HS-27A (cell line): ENCODE measurements around the gene CXorf38.
"Not testable (repeated sequence)": the region's sequence is repeated elsewhere in the genome, so short reads cannot be mapped to it uniquely, and the experiment has no call there.

ENCODE experiments used
- DNase-seq: peaks from one replicate; pipeline ENCODE4 v3.0.0-alpha.2; 2012; ENCODE audit warnings: low read depth, missing footprints

The CXorf38 gene

DNA sequence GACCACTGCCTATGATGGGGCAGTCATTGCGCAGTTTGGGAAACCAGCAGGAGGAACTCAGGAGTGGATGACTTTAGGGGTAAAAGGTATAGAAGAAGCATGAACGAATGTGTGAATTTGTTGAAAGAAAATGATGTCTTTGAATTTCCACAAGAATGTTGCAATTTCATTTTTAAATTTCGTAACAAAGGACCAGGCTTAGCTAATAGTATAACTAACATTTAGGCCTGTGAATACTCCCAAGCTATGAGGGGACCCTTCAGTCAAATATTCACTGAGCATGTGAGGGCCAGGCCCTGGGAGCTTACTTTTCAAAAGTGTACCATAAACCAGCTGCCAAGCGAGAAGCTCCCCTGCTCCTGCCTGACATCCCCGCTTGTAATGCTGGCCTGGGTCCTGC, 18.9 kb downstream of the CXorf38 start:
- DNase-seq: no peak

DNA sequence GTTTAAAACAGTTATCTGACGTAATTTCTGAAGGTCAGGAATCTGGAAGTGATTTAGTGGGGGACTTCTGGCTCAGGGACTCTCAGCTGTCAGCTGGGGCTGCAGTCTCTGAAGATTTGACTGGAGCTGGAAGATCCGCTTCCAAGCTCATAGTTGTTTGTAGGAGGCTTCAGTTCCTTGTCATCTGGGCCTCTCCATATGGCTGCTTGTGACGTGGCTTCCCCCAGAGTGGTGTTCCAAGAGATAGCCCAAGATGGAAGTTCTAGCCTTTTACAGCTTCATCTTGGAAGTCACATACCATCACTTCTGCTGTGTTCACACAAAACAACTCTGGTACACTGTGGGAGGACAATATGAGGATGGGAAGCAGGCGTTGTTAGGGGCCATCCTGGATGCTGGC, 22.1 kb downstream of the CXorf38 start:
- DNase-seq: no peak

DNA sequence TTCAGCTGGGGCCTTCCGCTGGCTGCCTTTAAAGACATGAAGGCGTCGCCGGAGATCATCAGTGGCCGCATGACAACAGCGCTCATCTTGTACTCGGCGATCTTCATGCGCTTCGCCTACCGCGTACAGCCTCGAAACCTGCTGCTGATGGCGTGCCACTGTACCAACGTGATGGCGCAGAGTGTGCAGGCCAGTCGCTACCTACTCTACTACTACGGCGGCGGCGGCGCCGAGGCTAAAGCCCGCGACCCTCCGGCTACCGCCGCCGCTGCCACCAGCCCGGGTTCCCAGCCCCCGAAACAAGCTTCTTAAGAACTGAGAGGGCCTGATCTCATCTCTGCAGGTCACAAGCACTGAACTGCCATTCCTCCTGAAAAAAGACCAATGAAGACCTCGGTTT, 23.7 kb downstream of the CXorf38 start:
- DNase-seq: no peak

DNA sequence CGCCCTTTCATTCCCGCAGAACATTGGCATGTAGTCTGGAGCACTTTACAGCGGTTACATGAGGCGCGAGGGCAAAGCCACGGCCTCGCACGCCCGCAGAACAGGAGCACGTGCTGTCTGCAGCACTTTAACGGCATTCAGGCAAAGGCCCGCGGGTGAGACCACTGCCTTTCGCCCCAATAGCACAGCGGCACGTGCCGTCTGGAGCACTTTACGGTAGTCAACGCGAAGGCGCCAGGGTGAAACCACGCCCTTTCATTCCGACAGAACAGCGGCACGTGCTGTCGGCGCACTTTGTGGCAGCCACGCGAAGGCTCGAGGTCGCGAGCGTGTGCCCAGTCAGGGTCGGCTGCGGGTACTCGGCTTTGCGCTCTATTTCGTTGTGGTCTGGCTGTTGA, 24.2 kb downstream of the CXorf38 start, which contains the start of gene MPC1L:
TSS of gene MPC1L (plus strand) at position 290 of the 398 bp plus-strand sequence. CDS start 138 bp downstream, outside the sequence.
- DNase-seq: no peak

DNA sequence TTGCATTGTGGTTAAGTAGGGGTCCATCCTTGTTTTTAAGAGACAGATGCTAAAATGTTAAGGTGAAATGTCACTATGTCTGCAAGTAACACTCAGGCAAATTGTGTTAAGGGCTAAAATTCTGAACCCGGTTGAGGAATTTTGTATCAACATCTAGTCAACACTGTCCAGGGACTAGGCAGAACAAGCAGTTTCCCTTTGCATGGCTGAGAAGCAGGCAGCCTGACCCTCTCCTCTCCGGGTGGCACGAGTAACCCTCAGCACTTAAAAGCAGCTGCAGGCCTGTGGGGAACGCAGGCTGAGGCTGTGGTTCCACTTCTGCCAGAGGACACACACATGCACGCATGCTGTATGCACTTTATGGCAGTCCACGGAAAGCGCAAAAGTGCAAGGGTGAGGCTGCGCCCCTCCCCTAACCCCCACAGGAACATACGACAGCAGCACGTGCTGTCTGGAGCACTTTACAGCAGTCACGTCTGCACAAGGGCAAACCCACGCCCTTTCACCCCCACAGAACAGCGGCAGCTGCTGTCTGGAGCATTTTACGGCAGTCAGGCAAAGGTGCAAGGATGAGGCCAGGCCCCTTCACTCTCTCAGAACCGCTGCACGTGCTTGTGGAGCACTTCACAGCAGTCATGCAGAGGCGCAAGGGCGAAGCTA, 24.8 kb downstream of the CXorf38 start:
- DNase-seq: no peak

DNA sequence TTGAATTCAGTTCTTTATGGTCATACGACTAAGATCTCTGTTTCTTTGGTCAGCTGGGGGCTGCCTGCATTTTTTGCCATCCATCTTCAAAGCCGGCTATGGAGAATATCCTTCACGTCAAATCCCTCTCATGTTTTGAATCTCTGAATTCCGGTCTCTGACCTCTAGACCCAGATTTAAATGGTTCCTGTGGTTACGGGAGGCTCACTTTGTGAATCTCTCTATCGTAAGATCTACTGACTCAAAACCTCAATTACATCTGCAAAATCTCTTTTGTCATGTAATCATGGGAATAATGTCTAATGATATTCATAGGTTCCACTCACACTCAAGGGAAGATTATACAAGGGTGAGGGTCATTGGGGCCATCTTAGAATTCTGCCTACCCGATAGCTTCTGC, 29.8 kb downstream of the CXorf38 start:
- DNase-seq: no peak

DNA sequence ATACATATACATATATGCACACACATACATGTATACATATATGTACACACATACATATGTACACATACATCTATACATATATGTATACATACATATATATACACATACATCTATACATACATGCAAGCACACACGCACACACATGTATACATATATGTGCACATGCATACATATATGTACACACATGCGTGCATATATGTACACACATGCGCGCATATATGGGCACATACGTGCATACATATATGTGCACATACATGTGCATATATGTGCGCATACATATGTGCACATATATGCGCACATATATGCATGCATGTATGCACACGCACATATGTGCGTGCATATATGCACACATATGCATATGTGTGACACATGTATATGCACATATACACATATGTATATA, 31.4 kb downstream of the CXorf38 start:
- no peak for DNase-seq

DNA sequence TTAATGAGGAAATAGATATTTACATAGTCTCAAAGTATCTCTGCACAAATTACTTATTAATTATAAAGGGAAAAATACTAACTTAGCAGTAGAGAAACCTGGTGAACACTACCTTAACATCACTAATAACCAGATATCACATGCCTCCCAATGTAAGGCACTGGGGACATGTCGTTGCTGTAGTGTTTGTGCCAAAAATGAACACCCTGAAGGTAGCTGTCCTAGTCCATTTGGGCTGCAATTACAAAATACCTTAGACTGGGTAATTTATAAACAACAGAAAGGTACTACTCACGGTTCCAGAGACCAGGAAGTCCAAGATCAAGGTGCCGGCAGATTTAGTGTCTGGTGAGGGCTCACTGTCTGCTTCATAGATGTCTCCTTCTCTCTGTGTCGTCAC, 34.9 kb downstream of the CXorf38 start:
- no peak for DNase-seq

DNA sequence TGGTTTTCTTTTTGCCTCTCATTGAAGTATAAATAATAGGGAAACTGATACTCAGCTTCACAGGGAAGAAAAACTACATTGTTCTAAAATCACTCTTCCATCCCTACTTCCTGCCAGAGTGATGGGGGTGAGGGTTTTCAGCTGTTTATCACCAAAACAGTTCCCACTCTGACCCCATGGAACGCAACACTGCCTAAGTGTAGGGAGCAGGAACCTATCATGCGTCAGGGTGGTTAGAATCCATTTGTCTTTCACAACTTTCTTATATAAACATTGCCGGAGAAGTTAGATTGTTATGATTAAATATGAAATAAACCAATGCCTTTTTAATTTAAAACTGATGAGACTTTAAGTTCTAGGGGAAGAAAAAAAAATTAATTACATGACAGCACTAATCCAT, 40.0 kb downstream of the CXorf38 start:
- DNase-seq: no peak

DNA sequence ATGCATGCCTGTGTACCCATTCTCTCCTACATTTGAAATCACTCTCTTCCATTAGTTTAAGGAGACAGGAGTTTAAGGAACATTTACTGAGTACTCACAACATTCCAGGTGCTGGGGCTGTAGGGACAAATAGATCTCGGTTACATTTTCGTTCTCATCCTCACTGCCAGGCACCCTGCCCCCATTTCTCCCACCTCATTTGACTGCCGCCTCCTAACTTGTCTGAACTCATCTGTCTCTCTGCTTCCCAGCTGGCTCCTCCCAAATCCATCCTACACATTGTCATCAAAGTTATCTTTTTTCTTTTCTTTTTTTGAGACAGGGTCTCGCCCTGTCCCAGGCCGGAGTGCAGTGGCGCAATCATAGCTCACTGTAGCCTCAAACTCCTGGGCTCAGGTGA, 43.9 kb downstream of the CXorf38 start:
- no peak for DNase-seq

DNA sequence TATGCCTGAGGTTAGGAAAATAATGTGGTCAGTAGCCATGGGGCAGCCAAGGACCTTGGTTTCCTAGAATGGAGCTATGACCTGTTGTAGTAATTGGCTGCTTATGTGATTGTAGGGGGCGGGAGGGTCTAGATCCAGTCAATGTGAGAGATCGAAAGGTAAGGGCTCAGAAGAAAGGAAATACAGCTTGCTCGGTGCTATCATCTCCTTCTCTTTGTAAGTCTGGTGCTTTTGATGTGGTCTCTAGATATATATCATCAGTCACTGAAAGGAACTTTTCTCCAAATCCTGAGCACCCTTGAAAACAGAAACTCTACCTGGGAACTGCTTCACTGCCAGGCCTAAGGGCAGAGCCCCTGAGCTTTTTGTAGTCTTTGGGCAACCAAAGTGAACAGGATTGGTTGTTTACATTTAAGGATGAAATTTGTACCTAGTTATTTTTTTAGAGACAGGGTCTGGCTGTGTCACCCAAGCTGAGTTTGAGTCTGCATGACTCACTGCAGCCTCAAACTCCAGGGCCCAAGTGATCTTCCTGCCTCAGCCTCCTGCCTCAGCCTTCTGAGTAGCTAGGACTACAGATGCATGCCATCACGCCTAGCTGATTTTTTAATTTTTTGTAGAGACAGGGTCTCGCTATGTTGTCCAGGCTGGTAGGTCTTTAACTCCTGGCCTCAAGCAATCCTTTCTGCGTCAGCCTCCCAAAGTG, 57.6 kb downstream of the CXorf38 start:
- not testable (repeated sequence) for DNase-seq

DNA sequence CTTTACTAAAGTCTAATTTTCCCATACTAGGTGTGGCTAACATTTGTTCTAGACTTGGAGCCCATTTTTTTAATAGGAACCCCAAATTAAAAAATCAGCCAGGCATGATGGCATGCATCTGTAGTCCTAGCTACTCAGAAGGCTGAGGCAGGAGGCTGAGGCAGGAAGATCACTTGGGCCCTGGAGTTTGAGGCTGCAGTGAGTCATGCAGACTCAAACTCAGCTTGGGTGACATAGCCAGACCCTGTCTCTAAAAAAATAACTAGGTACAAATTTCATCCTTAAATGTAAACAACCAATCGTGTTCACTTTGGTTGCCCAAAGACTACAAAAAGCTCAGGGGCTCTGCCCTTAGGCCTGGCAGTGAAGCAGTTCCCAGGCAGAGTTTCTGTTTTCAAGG, 59.7 kb downstream of the CXorf38 start:
- DNase-seq: not testable (repeated sequence)

DNA sequence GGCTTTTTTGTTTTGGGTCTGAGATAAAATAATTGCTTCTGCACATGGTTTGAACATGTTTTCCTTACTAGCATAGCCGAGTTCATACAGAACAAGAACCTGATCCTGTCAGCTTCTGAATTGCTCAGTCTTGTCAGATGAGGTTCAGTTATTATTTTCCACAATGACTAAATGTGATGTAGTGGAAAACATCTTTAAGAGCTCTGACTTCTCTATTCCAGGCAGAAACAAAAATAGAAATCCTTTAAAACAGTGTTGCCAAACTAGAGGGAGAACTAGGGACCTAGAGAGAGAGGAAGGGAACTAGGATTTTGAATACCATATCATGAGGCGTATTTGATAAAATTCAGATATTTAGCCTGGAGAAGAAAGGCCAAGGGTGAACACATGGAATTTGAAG, 64.5 kb downstream of the CXorf38 start:
- DNase-seq: no peak

DNA sequence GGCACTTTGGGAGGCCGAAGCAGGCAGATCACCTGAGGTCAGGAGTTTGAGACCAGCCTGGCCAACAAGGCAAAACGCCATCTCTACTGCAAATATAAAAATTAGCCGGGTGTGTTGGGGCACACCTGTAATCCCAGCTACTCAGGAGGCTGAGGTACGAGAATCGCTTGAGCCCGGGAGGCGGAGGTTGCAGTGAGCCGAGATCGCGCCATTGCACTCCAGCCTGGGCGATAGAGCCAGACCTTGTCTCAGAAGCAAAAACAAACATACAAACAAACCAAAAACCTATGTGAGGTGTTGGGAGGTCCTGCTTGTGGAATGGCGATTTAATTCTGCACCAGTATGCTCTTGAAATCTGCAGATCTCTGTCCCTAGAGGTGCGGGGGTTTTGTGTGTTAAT, 65.2 kb downstream of the CXorf38 start:
- not testable (repeated sequence) for DNase-seq

DNA sequence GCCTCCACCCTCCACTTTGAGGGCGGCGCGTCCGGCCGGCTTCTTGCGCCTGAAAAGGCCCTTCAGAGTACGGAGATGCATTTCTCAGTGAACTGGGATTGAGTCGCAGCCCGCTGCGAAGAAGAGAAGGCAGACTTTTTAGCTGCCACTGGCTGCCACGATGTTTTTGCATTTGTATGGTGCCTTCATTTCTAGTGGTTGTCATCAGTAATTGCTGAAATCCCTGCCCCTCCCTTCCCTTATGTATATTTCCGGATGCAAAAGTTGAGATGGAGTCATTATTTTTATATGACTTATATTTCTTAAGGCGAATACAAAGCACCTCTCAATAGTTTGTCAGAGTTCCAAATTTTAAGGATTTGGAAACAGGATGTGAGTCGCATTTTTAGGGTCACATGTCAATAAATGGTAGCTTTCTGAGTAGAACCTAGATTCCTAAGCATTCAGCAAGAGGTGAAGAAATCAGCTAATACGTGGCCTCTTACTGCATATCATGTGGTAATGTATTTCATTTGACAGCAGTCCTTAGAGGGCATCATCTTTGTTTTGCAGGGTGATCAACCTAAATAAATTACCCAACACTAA, 65.9 kb downstream of the CXorf38 start:
- DNase-seq: no peak

DNA sequence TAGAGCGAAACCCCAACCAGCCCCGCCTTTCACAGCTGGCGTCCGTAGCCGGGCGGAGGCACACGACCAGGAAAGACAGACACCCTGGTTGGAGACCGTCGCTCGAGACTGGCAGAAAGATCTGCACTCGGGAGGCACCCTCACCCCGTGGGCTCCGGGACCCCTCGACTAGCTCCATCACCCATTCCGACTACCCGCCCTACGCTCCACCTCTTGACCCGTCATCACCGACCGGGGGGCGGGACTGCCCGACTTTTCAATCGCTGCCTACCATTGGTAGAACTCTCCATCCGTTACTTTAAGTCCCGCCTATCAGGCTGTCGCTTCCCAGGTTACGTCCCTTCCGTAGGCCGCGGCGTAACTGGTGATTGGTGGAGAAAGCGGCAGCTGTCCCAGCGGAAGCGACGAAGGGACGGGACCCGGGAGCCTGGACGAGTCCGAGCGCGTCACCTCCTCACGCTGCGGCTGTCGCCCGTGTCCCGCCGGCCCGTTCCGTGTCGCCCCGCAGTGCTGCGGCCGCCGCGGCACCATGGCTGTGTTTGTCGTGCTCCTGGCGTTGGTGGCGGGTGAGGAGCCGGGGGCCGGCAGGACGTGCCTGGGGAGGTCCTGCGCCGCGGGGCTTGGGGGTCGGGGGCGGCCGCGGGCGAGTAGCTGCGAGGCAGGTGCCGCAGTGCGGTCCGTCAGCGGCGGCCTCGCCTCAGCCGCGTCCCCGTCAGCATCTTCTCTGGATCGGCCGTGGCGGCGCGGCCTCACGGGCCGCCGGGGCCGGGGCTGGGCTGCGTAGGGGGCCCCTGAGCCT, 66.6 kb downstream of the CXorf38 start, which contains the start of gene ATP6AP2:
TSS of gene ATP6AP2 (plus strand) at position 434 of the 799 bp plus-strand sequence. CDS start at position 530, 96 bp downstream.
- peak; percentile 71 for DNase-seq

DNA sequence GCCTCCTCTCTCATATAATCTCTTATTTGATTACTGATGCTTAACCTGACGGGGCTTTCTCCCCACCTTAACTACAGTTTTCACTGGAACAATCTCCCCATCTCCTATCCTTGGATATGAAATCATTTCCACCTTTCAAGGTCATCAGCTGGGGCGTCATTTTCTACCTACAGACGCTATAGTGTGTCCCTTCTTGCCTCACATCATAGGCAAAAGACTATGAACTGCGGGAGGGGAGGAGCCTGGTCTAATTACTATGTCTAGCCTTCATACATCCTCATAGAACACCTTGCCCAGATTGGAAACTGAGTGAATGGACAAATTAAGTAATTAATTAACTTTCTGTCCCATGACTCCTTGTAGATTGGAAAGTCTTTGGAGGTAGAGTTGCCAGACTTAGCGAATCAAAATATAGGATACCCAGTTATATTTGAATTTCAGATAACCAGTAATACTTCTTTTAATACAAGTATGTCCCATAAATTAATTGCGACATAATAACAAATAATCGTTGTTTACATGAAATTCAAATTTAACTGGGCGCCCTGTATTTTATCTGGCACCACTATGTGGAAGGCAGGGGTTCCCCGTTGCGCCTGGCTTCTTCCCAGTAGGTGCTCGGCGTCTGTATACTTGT, 67.3 kb downstream of the CXorf38 start:
- DNase-seq: no peak

DNA sequence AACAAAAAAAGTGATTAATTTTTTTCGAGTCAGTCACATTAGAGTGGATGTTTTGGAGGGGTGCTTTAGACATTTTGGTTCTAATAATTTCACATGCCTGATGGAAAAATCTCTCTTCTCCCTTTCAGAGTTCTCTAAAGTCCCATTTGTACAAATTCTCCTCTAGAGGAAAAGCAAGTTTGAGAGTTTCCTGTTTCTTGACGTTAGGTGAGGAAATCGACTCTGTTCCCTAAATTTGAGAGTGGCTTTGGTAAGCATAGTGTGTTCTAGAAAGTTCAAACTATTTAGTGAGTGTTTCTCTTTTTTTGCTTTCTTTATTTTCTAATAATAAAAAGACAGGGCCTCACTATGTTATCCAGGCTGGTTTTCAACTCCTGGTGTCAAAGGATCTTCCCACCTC, 68.2 kb downstream of the CXorf38 start:
- no peak for DNase-seq

DNA sequence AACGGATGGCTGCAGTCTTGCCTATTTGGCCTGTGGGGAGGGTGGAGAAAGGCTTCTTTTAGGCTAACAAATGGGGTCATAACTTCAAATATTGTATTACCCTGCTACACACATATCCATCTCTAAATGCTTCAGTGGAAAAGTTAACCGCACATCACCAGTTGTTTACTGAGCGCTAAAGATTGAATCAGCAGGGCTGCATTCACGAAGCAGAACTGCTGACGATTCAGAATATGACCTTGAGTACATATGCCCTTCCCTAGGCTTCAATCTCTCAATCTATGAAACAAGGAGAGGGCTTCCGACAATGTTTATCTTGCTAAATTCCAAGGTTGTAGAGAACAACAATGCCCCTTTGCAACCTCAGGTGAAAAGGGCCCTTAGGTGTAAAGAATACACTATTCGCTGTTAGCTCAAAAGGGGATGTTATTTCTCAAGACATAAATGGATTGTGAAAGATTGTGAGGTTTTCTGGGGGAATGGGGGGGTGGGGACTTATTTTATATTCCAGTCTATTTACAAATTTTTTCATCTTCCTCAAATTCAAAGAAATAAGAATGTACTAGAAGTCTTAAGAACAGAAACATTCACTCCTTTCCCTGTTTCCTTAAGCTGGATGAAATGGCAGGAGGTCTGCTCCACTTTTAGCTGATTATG, 69.2 kb downstream of the CXorf38 start:
- no peak for DNase-seq
